ENCODE data around the gene HDAC4. TPM values are rescaled to one million over a fixed set of nuclear protein-coding genes. Genes with fewer than 3 reads are reported as not detected.

HDAC4 gene
- polyA plus RNA-seq, 2 of the 4 experiments (the other 2 are of a cell fraction) = 8.6 to 10.4 TPM

GRCh38 chr2:239252393-239252792 is 148.4 kb downstream of the HDAC4 start:
- POLR2A ChIA-PET = interaction anchor here (0.6 kb wide), 1 partner anchor 15 kb away, joined by 7 read pairs; no protein-coding TSS in a partner anchor
- FAIRE-seq = no peak
- DNase-seq (ENCODE audit: low read depth in 1 of 2, low spot score in 1 of 2) = no peak
- H3K4me1 ChIP-seq = no peaks in the 10 kb centered on the region
- no peak overlapping the region for H3K4me3 ChIP-seq
- CTCF ChIA-PET = interaction anchor here (1.1 to 1.4 kb wide), 2 partner anchors 9 to 38 kb away, joined by 3 to 4 read pairs; no protein-coding TSS in a partner anchor
- no peak overlapping the region for H3K4me2 ChIP-seq
- no peak for ATAC-seq
- no peak overlapping the region for H3K27ac ChIP-seq
- no peak for TF ChIP-seq JUN (IDR thresholded peaks at IDR 0.05)
- TF ChIP-seq NFE2L2 (conservative IDR thresholded peaks at IDR 0.05; ENCODE audit: low read length) = no peak
- no peak for TF ChIP-seq ZNF302 (CRISPR knock-in tag; IDR thresholded peaks at IDR 0.05)
- no peak for TF ChIP-seq HES2 (IDR thresholded peaks at IDR 0.05)
- TF ChIP-seq POLR2A (IDR thresholded peaks at IDR 0.05; ENCODE audit: low read length) = no peak
- TF ChIP-seq MAZ (IDR thresholded peaks at IDR 0.05; ENCODE audit: borderline replicate concordance, low read depth, low read length) = no peak
- TF ChIP-seq ZSCAN20 (CRISPR knock-in tag; IDR thresholded peaks at IDR 0.05) = no peak
- no peak for TF ChIP-seq HOXB5 (CRISPR knock-in tag; IDR thresholded peaks at IDR 0.05)
- no peak for TF ChIP-seq REST (IDR thresholded peaks at IDR 0.05)
- no peak for TF ChIP-seq CHD2 (IDR thresholded peaks at IDR 0.05; ENCODE audit: low read length, partially characterized antibody)
- TF ChIP-seq KDM1A (IDR thresholded peaks at IDR 0.05; ENCODE audit: low read depth) = no peak
- TF ChIP-seq JUNB (IDR thresholded peaks at IDR 0.05) = no peak
- H3K9me3 ChIP-seq = peaks cover 4% of the 10 kb centered on the region
- WGBS (ENCODE audit: missing lambda C conversion rate) = 79% methylated on average over 8 of the region's 8 CpGs

- CTCF ChIA-PET = interaction anchor here (0.9 to 1.4 kb wide), 3 partner anchors 9 to 37 kb away, joined by 3 to 4 read pairs (median 3); no protein-coding TSS in a partner anchor
- no peak for FAIRE-seq
Observed at GRCh38 chr2:239251971-239252370, 148.8 kb downstream of the HDAC4 start.

GRCh38 chr2:239250216-239251081 is 150.4 kb downstream of the HDAC4 start:
- FAIRE-seq = no peak
- 94% methylated on average over 30 of the region's 30 CpGs for WGBS (ENCODE audit: missing lambda C conversion rate)
- Histone ChIP-seq H3K27ac (no peak overlapping the region), H3K4me3 (no peak overlapping the region), H3K4me2 (no peak overlapping the region), H3K4me1 (no peaks in the 10 kb centered on the region), H3K9me3 (no peaks in the 10 kb centered on the region)
- TF ChIP-seq NR3C1 (IDR thresholded peaks at IDR 0.05) (no peak), PHF8 (IDR thresholded peaks at IDR 0.05; ENCODE audit: borderline replicate concordance, low read depth) (no peak), ELK1 (IDR thresholded peaks at IDR 0.05; ENCODE audit: low read depth, low read length) (no peak), FOXS1 (CRISPR knock-in tag; IDR thresholded peaks at IDR 0.05) (no peak), SREBF2 (IDR thresholded peaks at IDR 0.05) (no peak), RFX5 (IDR thresholded peaks at IDR 0.05) (no peak), CBX2 (IDR thresholded peaks at IDR 0.05; ENCODE audit: borderline replicate concordance, low read depth) (no peak), KDM1A (IDR thresholded peaks at IDR 0.05; ENCODE audit: low read depth) (no peak), MAFK (IDR thresholded peaks at IDR 0.05; ENCODE audit: partially characterized antibody) (no peak), ATOH8 (CRISPR knock-in tag; IDR thresholded peaks at IDR 0.05; ENCODE audit: low read depth) (no peak), EHMT2 (IDR thresholded peaks at IDR 0.05; ENCODE audit: low read depth) (no peak), JUN (IDR thresholded peaks at IDR 0.05) (no peak)
- POLR2A ChIA-PET = no interaction called here
- DNase-seq (ENCODE audit: low read depth in 1 of 2, low spot score in 1 of 2) = no peak
- CTCF ChIA-PET = no interaction called here
- ATAC-seq = no peak

More at GRCh38 chr2:239251971-239252370, 148.8 kb downstream of the HDAC4 start:
- no peaks in the 10 kb centered on the region for H3K9me3 ChIP-seq
- H3K4me2 ChIP-seq = no peak overlapping the region
- no peak overlapping the region for H3K4me3 ChIP-seq
- DNase-seq (ENCODE audit: low read depth in 1 of 2, low spot score in 1 of 2) (no peak), ATAC-seq (no peak)
- H3K4me1 ChIP-seq = no peaks in the 10 kb centered on the region
- POLR2A ChIA-PET = interaction anchor here (0.6 kb wide), 1 partner anchor 14 kb away, joined by 7 read pairs; no protein-coding TSS in a partner anchor
- no peak overlapping the region for H3K27ac ChIP-seq
- WGBS (ENCODE audit: missing lambda C conversion rate) = 91% methylated on average over 8 of the region's 9 CpGs
- TF ChIP-seq ZC3H11A (IDR thresholded peaks at IDR 0.05) = no peak
- no peak for TF ChIP-seq ZNF302 (CRISPR knock-in tag; IDR thresholded peaks at IDR 0.05)
- TF ChIP-seq E2F6 (IDR thresholded peaks at IDR 0.05; ENCODE audit: borderline replicate concordance, low read depth) = no peak
- no peak for TF ChIP-seq POLR2AphosphoS2 (conservative IDR thresholded peaks at IDR 0.05; ENCODE audit: low read length)
- TF ChIP-seq PHF8 (IDR thresholded peaks at IDR 0.05; ENCODE audit: borderline replicate concordance, low read depth) = no peak
- TF ChIP-seq RCOR1 (IDR thresholded peaks at IDR 0.05; ENCODE audit: low read depth, low read length) = no peak
- TF ChIP-seq CHD2 (IDR thresholded peaks at IDR 0.05; ENCODE audit: low read length, partially characterized antibody) = no peak
- TF ChIP-seq SREBF2 (IDR thresholded peaks at IDR 0.05) = no peak

Measured in A549 (cell line).